HCT116 (cell line): ENCODE results near the gene ZSCAN2. TPM values are rescaled to one million over a fixed set of nuclear protein-coding genes. Genes with fewer than 3 reads are reported as not detected.
"Not testable (repeated sequence)": the region's sequence is repeated elsewhere in the genome, so short reads cannot be mapped to it uniquely, and the experiment has no call there.

Experiments used
- ATAC-seq: fragments of 200-7000 bp; cut with Tn5 transposase; 2 replicates; pipeline ENCODE4 v1.9.1; 2020; ENCODE audit warnings: mild to moderate bottlenecking, moderate library complexity
- BruUV-seq: library from RNA; stranded (reverse); fragments of 400-500 nt; replicated peaks from 2 replicates; lab custom pipeline; 2021; lab: Mats Ljungman, UMichigan
- CTCF ChIA-PET: fragments of 300-600 bp; sonication (Branson Sonifier 250); formaldehyde crosslinking; loops from one replicate; lab custom pipeline; 2021; ENCODE audit warnings: antibody characterized with exemption; lab: Charles Lee
- POLR2A ChIA-PET: fragments of 300-600, 350-600 bp; sonication (Branson Sonifier 250); formaldehyde crosslinking; loops from one replicate; lab custom pipeline; 2021; ENCODE audit warnings: antibody characterized with exemption; lab: Charles Lee
- RAD21 ChIA-PET, 2 experiments: fragments of 300-600 bp; sonication (Branson Sonifier 250); formaldehyde crosslinking; loops; one replicate each; lab custom pipeline; 2023; ENCODE audit warnings: low total read pairs in 2 of 2; ENCODE audit not compliant: uncharacterized antibody in 2 of 2, unreplicated experiment in 2 of 2, low non-redundant PET in 1 of 2; lab: Charles Lee
- DNase-seq: peaks from one replicate; pipeline ENCODE4 v3.0.0-alpha.2; 2010; ENCODE audit warnings: low read depth, low spot score
- H2AFZ ChIP-seq: fragments of 200-600 bp; shearing (Covaris generic), sonication (generic); 2 replicates; pipeline ENCODE4 v1.6.1; 2017; ENCODE audit warnings: low read depth, mixed run types, mixed read lengths, antibody characterized with exemption, low read length; ENCODE audit not compliant: poor library complexity, severe bottlenecking
- H3K27ac ChIP-seq: 2 replicates; pipeline ENCODE4 v1.5.1; 2012; ENCODE audit warnings: low read depth, low read length
- H3K27me3 ChIP-seq: fragments of 200-600 bp; sonication (generic); 2 replicates; pipeline ENCODE4 v1.6.1; 2016; ENCODE audit warnings: mixed run types, low read length, mixed read lengths; ENCODE audit not compliant: insufficient read depth
- H3K36me3 ChIP-seq, 2 experiments: fragments of 200-500 bp in 1 of 2; fragments of 200-600 bp in 1 of 2; sonication (Bioruptor generic) in 1 of 2; sonication (generic) in 1 of 2; 2 replicates each; pipeline versions ENCODE4 v1.5.1 to v1.6.1; 2014 to 2016; ENCODE audit warnings: low read length in 2 of 2, inconsistent platforms in 1 of 2, mixed read lengths in 1 of 2, mixed run types in 1 of 2; ENCODE audit not compliant: insufficient read depth in 2 of 2, control insufficient read depth in 1 of 2
- H3K4me1 ChIP-seq, 2 experiments: fragments of 200-600 bp in 1 of 2; sonication (generic) in 1 of 2; 2 replicates each; pipeline versions ENCODE4 v1.5.1 to v1.6.1; 2012 to 2017; ENCODE audit warnings: low read length in 2 of 2, inconsistent platforms in 1 of 2, mild to moderate bottlenecking in 1 of 2, mixed read lengths in 1 of 2, mixed run types in 1 of 2, moderate library complexity in 1 of 2; ENCODE audit not compliant: insufficient read depth in 2 of 2, control insufficient read depth in 1 of 2
- H3K4me2 ChIP-seq: fragments of 200-600 bp; sonication (generic); 2 replicates; pipeline ENCODE4 v1.6.1; 2017; ENCODE audit warnings: mixed run types, low read length, mixed read lengths
- H3K4me3 ChIP-seq, 2 experiments: fragments of 200-600 bp in 1 of 2; sonication (generic) in 1 of 2; replicated peaks in 1 of 2; 2 replicates each; pipeline ENCODE4 v1.5.1; 2011 to 2016; ENCODE audit warnings: low read length in 2 of 2, control low read depth in 1 of 2, low read depth in 1 of 2, mild to moderate bottlenecking in 1 of 2, mixed read lengths in 1 of 2, mixed run types in 1 of 2
- H3K79me2 ChIP-seq: fragments of 200-600 bp; sonication (generic); 2 replicates; pipeline ENCODE4 v1.6.1; 2017; ENCODE audit warnings: mild to moderate bottlenecking, mixed run types, low read length, moderate library complexity, mixed read lengths; ENCODE audit not compliant: insufficient read depth
- H3K9ac ChIP-seq: fragments of 200-600 bp; sonication (generic); 2 replicates; pipeline ENCODE4 v1.6.1; 2016; ENCODE audit warnings: low read length, mixed read lengths
- H3K9me2 ChIP-seq: fragments of 200-600 bp; sonication (generic), shearing (Covaris generic); 2 replicates; pipeline ENCODE4 v1.6.1; 2017; ENCODE audit warnings: mixed run types, mild to moderate bottlenecking, moderate library complexity; ENCODE audit not compliant: insufficient read depth
- H3K9me3 ChIP-seq, 2 experiments: fragments of 200-500 bp in 1 of 2; fragments of 200-600 bp in 1 of 2; sonication (Bioruptor generic) in 1 of 2; sonication (generic) in 1 of 2; 2 replicates each; pipeline ENCODE4 v1.6.1; 2014 to 2017; ENCODE audit warnings: low read length in 2 of 2, mixed read lengths in 2 of 2, inconsistent platforms in 1 of 2, low read depth in 1 of 2, mild to moderate bottlenecking in 1 of 2, mixed run types in 1 of 2, moderate library complexity in 1 of 2; ENCODE audit not compliant: control insufficient read depth in 1 of 2, insufficient read depth in 1 of 2
- H4K20me1 ChIP-seq: fragments of 200-600 bp; sonication (generic), shearing (Covaris generic); 2 replicates; pipeline ENCODE4 v1.6.1; 2017; ENCODE audit warnings: mixed run types, mild to moderate bottlenecking, moderate library complexity; ENCODE audit not compliant: insufficient read depth
- FOSL1 ChIP-seq: IDR thresholded peaks from 2 replicates; pipeline ENCODE4 v1.6.1; 2012; ENCODE audit warnings: low read depth
- JUND ChIP-seq: IDR thresholded peaks from 2 replicates; pipeline ENCODE4 v1.6.1; 2012
- POLR2AphosphoS5 ChIP-seq: IDR thresholded peaks from 2 replicates; pipeline ENCODE4 v1.6.1; 2011; ENCODE audit warnings: mild to moderate bottlenecking, low read depth, low read length, moderate library complexity
- intact Hi-C: fragments of 100-400 bp; cut with micrococcal nuclease; formaldehyde crosslinking; loops from 2 replicates; pipeline ENCODE4 v1.10.0; 2022
- total RNA-seq: library from RNA; stranded (reverse); gene quantifications from one replicate; pipeline ENCODE4 v1.2.1, GENCODE V29; 2021; ENCODE audit not compliant: unreplicated experiment

ZSCAN2 gene
- total RNA-seq, 1 experiment from 2014 or later: 15.5 TPM

DNA sequence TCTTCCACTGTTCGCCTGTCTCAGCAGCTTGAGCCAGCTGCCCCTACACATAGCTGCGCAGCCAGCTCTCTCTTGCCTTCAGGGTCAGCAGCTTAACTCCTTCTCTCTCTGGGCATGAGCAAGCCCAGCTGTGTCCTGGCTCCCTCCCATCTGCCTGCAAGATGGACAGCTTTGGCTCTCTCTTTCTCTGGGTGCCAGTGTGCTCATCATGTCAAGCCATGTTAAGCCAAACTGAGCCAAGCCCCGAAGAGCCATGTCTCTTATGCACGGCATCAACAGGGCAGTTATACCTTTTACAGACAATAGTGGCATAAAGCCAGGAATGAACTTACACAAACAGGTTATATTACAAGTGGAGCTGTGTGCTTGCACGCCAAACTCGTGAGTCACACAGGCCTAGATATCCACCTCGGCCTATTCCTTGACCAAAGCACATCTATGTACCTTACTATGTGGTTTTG is 21.5 kb upstream of the ZSCAN2 start:
- Histone ChIP-seq H3K4me3 (peak overlapping the region in 1 of 2 experiments; percentile 26; a peak in 1 of 4 replicates), H3K9ac (peak overlapping the region; percentile 44), H3K4me1 (peaks cover 15 to 22% of the 10 kb centered on the region in 2 experiments), H3K4me2 (peak overlapping the region; percentile 72), H2AFZ (peak overlapping the region; percentile 90)
- H4K20me1 ChIP-seq, H3K27ac ChIP-seq, H3K79me2 ChIP-seq, H3K27me3 ChIP-seq, H3K9me2 ChIP-seq, BruUV-seq, H3K36me3 ChIP-seq, H3K9me3 ChIP-seq: not testable (repeated sequence)
- ChIA-PET RAD21 (interaction anchor here in 1 of 2 experiments (0.7 kb wide), 1 partner anchor 9 kb away, joined by 7 read pairs; no protein-coding TSS in a partner anchor), CTCF (interaction anchor here (0.9 to 1.5 kb wide), 2 partner anchors 8 to 9 kb away, joined by 5 to 6 read pairs; no protein-coding TSS in a partner anchor), POLR2A (interaction anchor here (0.6 to 1.2 kb wide), 4 partner anchors 8 to 52 kb away, joined by 3 to 6 read pairs (median 3); no protein-coding TSS in a partner anchor)
- TF ChIP-seq JUND (peak; percentile 47), FOSL1 (0 out of 2 replicates have a peak, but pooled peaks have one; percentile 29), POLR2AphosphoS5 (0 out of 2 replicates have a peak, but pooled peaks have one; percentile 19)
- peak; percentile 93 for ATAC-seq
- peak; percentile 59 for DNase-seq
- intact Hi-C loops: loop anchor here (10.0 kb wide), 1 partner anchor 434 kb away; no protein-coding TSS in a partner anchor

DNA sequence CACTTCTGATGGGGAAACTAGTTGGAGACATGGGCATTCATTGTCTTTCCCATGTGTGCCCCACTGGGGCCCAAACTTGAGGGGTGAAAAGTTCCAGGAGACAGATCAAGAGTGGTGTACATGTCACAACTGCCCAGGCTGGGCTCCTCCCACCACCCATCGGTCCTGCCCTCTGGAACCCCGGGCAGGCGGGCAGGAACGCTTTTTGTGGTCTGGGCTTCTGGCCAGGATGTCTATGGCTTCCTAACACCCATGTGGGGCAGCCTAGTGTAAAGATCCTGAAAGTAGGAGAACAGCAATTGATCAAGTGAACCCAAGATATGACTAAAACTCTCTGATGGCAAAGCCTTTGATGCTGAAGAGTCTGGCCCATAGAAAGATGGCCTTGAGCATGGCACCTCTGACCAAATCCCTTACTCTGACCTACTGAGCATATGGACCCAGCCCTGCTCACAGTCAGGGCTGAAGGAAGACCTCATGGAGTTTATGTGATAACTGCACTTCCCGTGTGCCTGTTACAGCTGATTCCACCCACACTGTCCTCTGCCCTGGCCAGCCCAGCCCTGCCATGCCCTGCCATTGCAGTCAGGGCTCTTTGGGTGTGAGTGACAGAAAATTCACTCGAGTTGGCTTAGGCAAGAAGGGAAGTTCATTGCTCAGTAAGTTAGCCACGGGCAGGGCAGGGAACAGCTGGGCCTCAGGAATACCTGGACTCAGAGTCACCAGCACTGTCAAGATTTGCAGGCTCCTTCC is 19.0 kb upstream of the ZSCAN2 start:
- H3K79me2 ChIP-seq, H3K27me3 ChIP-seq, ATAC-seq, H3K9ac ChIP-seq, H3K4me3 ChIP-seq, H3K4me2 ChIP-seq, POLR2A ChIA-PET, DNase-seq, RAD21 ChIA-PET, intact Hi-C loops, H3K9me3 ChIP-seq, H4K20me1 ChIP-seq, H3K36me3 ChIP-seq, BruUV-seq, H3K27ac ChIP-seq, H2AFZ ChIP-seq, H3K9me2 ChIP-seq: not testable (repeated sequence)
- CTCF ChIA-PET: interaction anchor here (0.6 kb wide), 1 partner anchor 11 kb away, joined by 6 read pairs; no protein-coding TSS in a partner anchor
- peaks cover 15 to 22% of the 10 kb centered on the region in 2 experiments for H3K4me1 ChIP-seq
